ENCODE data around the gene BABAM2.

The BABAM2 gene

DNA sequence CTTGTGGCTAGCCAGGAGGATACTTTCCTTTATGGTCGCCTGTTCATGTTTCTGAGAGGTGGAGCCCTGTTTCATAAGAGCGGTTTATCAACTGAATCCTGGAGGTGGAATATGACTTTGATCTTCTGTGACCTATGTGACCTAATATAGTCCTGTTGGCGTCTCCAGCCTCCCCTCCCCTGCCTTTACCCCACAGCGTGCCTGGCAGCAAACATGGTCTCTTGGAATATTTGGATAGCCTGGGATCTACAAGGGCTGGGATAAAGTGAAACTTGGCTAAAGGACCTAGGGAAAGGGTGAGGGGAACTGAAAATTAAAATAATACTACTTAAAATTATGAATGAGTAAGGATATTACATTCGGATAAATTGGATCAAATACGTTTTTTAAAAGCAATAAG lies 246.0 kb downstream of the BABAM2 start:
- Histone ChIP-seq H3K36me3 (ENCODE audit: control insufficient read depth in 2 of 2, insufficient read depth in 2 of 2, low read length in 2 of 2) (no peaks in the 10 kb centered on the region), H3K27me3 (ENCODE audit: control insufficient read depth in 1 of 2, insufficient read depth in 2 of 2, low read length in 2 of 2) (no peaks in the 10 kb centered on the region), H3K27ac (ENCODE audit: low read length) (no peak overlapping the region), H3K4me3 (ENCODE audit: low read length in 2 of 2) (no peak overlapping the region), H3K4me1 (ENCODE audit: control insufficient read depth, insufficient read depth, low read length) (peaks cover 6% of the 10 kb centered on the region), H3K9ac (ENCODE audit: low read length in 2 of 2) (no peak overlapping the region), H3K9me3 (ENCODE audit: control insufficient read depth in 2 of 2, low read length in 2 of 2) (no peaks in the 10 kb centered on the region)

DNA sequence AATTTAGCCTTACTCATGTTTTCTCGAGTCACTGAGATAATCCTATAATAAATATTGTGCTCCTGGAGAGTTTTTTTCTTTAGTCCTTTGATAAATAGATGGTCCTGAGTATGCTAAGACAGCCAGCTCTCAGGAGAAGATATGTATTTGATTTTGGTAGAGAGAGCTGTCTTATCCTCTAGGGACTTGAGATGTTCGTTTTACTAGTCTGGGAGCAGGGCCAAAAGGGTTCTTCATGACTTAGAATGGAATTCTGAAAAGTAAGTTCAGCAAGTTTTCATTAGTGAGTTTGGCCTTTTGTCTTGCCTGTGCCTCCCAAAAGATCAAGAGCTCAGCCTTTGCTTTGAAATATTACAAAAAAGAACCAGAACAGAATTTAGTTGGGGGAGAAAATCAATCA lies 246.7 kb downstream of the BABAM2 start:
- no peaks in the 10 kb centered on the region for H3K36me3 ChIP-seq (ENCODE audit: control insufficient read depth in 2 of 2, insufficient read depth in 2 of 2, low read length in 2 of 2)
- H3K4me3 ChIP-seq (ENCODE audit: low read length in 2 of 2), result no peak overlapping the region
- H3K27ac ChIP-seq (ENCODE audit: low read length), result no peak overlapping the region
- H3K9me3 ChIP-seq (ENCODE audit: control insufficient read depth in 2 of 2, low read length in 2 of 2), result no peaks in the 10 kb centered on the region
- peaks cover 6% of the 10 kb centered on the region for H3K4me1 ChIP-seq (ENCODE audit: control insufficient read depth, insufficient read depth, low read length)
- no peaks in the 10 kb centered on the region for H3K27me3 ChIP-seq (ENCODE audit: control insufficient read depth in 1 of 2, insufficient read depth in 2 of 2, low read length in 2 of 2)
- H3K9ac ChIP-seq (ENCODE audit: low read length in 2 of 2), result no peak overlapping the region

DNA sequence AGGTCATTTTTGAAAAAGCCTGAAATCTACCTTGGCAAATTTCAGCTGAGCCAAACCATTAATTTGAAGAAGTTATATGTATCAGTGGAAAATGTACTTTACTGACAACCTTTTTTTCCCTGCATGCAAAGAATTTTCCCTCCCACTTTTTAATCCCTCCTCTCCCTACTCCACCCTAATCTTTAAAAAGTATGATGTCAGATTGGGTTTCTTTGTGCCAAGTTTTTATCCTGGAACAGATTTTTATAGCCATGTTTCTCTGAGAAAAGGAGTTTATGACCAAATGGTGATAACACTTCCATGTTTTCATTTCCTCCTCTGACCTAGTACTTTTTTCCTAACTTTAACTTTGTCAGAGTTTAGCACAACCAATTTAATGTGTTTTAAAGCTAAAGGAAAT lies 251.9 kb downstream of the BABAM2 start:
- Histone ChIP-seq H3K36me3 (ENCODE audit: control insufficient read depth in 2 of 2, insufficient read depth in 2 of 2, low read length in 2 of 2) (no peaks in the 10 kb centered on the region), H3K9ac (ENCODE audit: low read length in 2 of 2) (no peak overlapping the region), H3K27me3 (ENCODE audit: control insufficient read depth in 1 of 2, insufficient read depth in 2 of 2, low read length in 2 of 2) (no peaks in the 10 kb centered on the region), H3K4me1 (ENCODE audit: control insufficient read depth, insufficient read depth, low read length) (no peaks in the 10 kb centered on the region), H3K9me3 (ENCODE audit: control insufficient read depth in 2 of 2, low read length in 2 of 2) (no peaks in the 10 kb centered on the region), H3K27ac (ENCODE audit: low read length) (no peak overlapping the region), H3K4me3 (ENCODE audit: low read length in 2 of 2) (no peak overlapping the region)

DNA sequence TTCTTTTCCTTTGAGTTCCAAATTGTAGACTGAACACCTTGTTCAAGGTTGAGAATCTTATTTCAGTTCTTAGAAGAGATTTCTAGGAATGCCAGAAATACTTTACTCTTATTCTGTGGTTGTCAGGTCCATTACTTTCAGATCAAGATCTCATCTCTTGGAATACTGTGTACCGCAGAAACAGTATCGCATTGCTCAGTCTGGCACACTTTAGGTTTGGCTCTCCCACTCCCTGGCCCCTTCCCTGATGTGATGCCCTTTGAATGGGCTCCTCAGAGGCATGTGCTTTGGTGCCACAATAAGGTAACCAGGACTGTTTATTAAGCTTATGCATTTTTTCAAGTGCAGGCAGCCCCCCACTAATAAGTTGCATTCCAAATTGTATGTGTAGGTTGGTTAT lies 257.5 kb downstream of the BABAM2 start:
- no peaks in the 10 kb centered on the region for H3K36me3 ChIP-seq (ENCODE audit: control insufficient read depth in 2 of 2, insufficient read depth in 2 of 2, low read length in 2 of 2)
- H3K9ac ChIP-seq (ENCODE audit: low read length in 2 of 2), result no peak overlapping the region
- H3K4me1 ChIP-seq (ENCODE audit: control insufficient read depth, insufficient read depth, low read length), result no peaks in the 10 kb centered on the region
- H3K4me3 ChIP-seq (ENCODE audit: low read length in 2 of 2), result no peak overlapping the region
- H3K27me3 ChIP-seq (ENCODE audit: control insufficient read depth in 1 of 2, insufficient read depth in 2 of 2, low read length in 2 of 2), result no peaks in the 10 kb centered on the region
- no peak overlapping the region for H3K27ac ChIP-seq (ENCODE audit: low read length)
- no peaks in the 10 kb centered on the region for H3K9me3 ChIP-seq (ENCODE audit: control insufficient read depth in 2 of 2, low read length in 2 of 2)

DNA sequence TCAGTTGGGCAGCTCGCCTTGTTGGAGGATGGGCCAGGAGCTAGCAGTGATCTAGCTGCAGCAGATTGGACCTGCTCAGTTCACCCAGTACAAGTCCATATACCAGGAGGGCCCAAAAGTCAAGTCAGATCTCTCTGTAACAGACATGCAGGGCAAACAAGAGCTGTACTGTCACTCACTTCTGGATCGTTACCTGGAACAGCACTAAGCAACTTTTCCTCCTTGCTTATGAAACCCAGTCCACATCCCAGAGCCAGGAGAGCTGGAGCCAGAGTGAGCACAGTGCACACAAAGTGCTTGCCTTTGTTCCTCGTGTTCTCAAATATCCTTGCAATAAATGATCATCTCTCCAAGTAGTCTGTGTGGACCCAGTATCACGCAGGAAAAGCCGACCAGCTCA lies 258.0 kb downstream of the BABAM2 start:
- no peak overlapping the region for H3K4me3 ChIP-seq (ENCODE audit: low read length in 2 of 2)

DNA sequence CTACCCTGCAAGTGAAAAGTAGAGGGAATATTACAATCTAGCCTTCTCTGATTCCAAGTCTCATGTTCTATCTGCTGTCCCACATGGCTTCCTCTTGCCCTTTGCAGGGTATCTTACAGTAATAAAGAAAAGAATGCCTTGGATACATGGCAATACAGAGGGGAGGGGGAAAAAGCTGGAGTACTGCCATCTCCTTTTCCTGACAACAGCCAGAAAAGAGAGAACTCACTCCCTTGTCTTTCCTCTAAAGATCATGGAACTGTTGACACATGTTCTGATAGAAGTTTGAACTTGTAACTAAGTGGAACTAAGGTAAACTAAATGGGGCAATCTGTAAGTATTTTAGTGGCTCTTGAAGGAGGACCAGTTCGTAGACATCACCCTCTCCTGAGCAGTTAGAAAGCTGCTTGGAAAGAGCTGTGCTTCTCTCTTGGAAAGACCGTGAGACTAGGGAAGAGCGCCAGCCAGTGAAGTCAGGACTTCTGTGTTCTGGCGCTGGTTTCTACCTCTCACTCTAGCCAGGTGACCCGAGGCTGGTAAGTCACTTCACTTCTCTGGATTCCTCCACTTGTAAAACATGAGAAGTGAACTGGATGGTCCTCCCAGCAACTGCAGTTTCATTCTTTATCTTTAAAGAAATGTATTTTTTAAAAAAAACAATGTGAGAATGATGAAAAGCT lies 259.8 kb downstream of the BABAM2 start:
- Histone ChIP-seq H3K27me3 (ENCODE audit: control insufficient read depth in 1 of 2, insufficient read depth in 2 of 2, low read length in 2 of 2) (no peaks in the 10 kb centered on the region), H3K4me1 (ENCODE audit: control insufficient read depth, insufficient read depth, low read length) (no peaks in the 10 kb centered on the region), H3K9ac (ENCODE audit: low read length in 2 of 2) (no peak overlapping the region), H3K9me3 (ENCODE audit: control insufficient read depth in 2 of 2, low read length in 2 of 2) (no peaks in the 10 kb centered on the region), H3K4me3 (ENCODE audit: low read length in 2 of 2) (no peak overlapping the region), H3K27ac (ENCODE audit: low read length) (no peak overlapping the region), H3K36me3 (ENCODE audit: control insufficient read depth in 2 of 2, insufficient read depth in 2 of 2, low read length in 2 of 2) (no peaks in the 10 kb centered on the region)

More for the DNA sequence above, 258.0 kb downstream of the BABAM2 start:
- Histone ChIP-seq H3K36me3 (ENCODE audit: control insufficient read depth in 2 of 2, insufficient read depth in 2 of 2, low read length in 2 of 2) (no peaks in the 10 kb centered on the region), H3K27me3 (ENCODE audit: control insufficient read depth in 1 of 2, insufficient read depth in 2 of 2, low read length in 2 of 2) (no peaks in the 10 kb centered on the region), H3K9me3 (ENCODE audit: control insufficient read depth in 2 of 2, low read length in 2 of 2) (no peaks in the 10 kb centered on the region), H3K27ac (ENCODE audit: low read length) (no peak overlapping the region), H3K9ac (ENCODE audit: low read length in 2 of 2) (no peak overlapping the region), H3K4me1 (ENCODE audit: control insufficient read depth, insufficient read depth, low read length) (no peaks in the 10 kb centered on the region)

DNA sequence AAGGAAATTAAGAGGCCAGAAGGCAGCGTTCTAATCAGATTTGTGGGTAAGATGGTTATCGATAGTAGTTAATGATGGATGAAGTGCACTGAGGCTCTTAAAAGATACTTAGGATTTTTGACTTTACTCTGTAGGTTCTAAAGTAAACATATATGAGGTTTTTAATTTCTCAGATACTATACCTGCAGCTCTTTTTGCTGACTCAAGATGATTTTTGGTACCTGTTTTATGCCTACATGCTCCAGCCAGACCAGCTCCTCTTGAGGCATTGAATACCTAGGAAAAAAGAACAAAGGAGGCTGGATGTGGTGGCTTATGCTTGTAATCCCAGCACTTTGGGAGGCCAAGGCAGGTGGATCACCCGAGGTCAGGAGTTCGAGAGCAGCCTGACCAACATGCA lies 260.5 kb downstream of the BABAM2 start:
- H3K4me1 ChIP-seq (ENCODE audit: control insufficient read depth, insufficient read depth, low read length), result no peaks in the 10 kb centered on the region
- no peaks in the 10 kb centered on the region for H3K27me3 ChIP-seq (ENCODE audit: control insufficient read depth in 1 of 2, insufficient read depth in 2 of 2, low read length in 2 of 2)
- no peak overlapping the region for H3K9ac ChIP-seq (ENCODE audit: low read length in 2 of 2)
- H3K27ac ChIP-seq (ENCODE audit: low read length), result no peak overlapping the region
- no peak overlapping the region for H3K4me3 ChIP-seq (ENCODE audit: low read length in 2 of 2)
- H3K9me3 ChIP-seq (ENCODE audit: control insufficient read depth in 2 of 2, low read length in 2 of 2), result peaks cover 0 to 6% of the 10 kb centered on the region in 2 donors
- H3K36me3 ChIP-seq (ENCODE audit: control insufficient read depth in 2 of 2, insufficient read depth in 2 of 2, low read length in 2 of 2), result no peaks in the 10 kb centered on the region

DNA sequence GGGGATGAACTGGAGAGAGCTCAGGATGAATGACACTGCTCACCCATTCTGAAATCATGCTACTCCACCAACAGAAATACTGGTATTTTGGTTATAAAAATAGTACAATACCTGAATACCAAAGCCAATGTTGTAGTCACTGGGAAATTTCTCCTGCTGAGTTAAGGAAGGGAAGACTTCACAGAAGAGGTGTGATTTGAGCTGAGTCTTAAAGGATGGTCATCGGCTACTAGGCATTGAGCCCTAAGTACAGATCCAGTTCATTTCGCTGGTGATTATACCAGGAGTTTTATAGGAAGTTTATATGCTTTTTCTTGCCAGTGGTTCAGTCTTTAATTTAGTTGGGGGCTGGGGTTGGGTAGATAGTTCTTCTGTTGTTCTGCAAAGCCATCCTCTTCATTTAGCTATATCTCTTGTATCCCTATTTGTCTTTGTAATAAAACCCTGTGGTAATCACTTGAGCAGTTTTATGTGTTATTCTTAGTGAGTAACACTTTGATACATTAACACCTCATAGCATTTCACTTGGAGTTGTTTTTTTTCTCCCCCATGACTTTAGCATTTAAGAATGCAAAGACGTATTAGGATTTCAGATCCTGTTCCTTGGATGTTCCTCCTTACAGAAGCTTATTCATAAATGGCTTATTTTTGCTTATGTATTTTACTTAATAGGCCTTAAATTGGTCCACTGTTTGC lies 262.2 kb downstream of the BABAM2 start:
- H3K4me3 ChIP-seq (ENCODE audit: low read length in 2 of 2), result no peak overlapping the region
- peaks cover 0 to 7% of the 10 kb centered on the region in 2 donors for H3K9me3 ChIP-seq (ENCODE audit: control insufficient read depth in 2 of 2, low read length in 2 of 2)
- no peaks in the 10 kb centered on the region for H3K36me3 ChIP-seq (ENCODE audit: control insufficient read depth in 2 of 2, insufficient read depth in 2 of 2, low read length in 2 of 2)
- H3K9ac ChIP-seq (ENCODE audit: low read length in 2 of 2), result no peak overlapping the region
- H3K4me1 ChIP-seq (ENCODE audit: control insufficient read depth, insufficient read depth, low read length), result no peaks in the 10 kb centered on the region
- H3K27me3 ChIP-seq (ENCODE audit: control insufficient read depth in 1 of 2, insufficient read depth in 2 of 2, low read length in 2 of 2), result no peaks in the 10 kb centered on the region
- H3K27ac ChIP-seq (ENCODE audit: low read length), result no peak overlapping the region

DNA sequence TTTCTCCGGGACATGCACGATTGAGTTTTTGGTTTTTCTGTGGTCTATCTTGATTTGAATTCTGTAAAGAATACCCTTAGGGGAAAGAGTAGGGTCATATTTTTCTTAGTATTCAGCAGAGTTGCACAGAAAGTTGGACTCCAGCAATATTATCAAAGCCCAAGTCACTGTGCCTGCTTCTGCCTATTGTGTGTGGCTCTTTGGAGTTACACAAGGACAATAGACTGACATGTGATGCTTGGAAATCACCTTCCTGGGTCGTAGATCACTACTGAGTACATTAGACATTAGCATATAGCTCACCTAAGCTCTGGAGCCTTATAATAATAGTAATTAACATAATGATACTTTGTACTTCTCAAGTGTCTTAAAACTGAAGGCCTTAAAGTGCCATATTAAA lies 263.3 kb downstream of the BABAM2 start:
- no peaks in the 10 kb centered on the region for H3K4me1 ChIP-seq (ENCODE audit: control insufficient read depth, insufficient read depth, low read length)
- no peak overlapping the region for H3K4me3 ChIP-seq (ENCODE audit: low read length in 2 of 2)
- H3K27me3 ChIP-seq (ENCODE audit: control insufficient read depth in 1 of 2, insufficient read depth in 2 of 2, low read length in 2 of 2), result no peaks in the 10 kb centered on the region
- H3K36me3 ChIP-seq (ENCODE audit: control insufficient read depth in 2 of 2, insufficient read depth in 2 of 2, low read length in 2 of 2), result no peaks in the 10 kb centered on the region
- peaks cover 0 to 7% of the 10 kb centered on the region in 2 donors for H3K9me3 ChIP-seq (ENCODE audit: control insufficient read depth in 2 of 2, low read length in 2 of 2)
- no peak overlapping the region for H3K9ac ChIP-seq (ENCODE audit: low read length in 2 of 2)
- no peak overlapping the region for H3K27ac ChIP-seq (ENCODE audit: low read length)

DNA sequence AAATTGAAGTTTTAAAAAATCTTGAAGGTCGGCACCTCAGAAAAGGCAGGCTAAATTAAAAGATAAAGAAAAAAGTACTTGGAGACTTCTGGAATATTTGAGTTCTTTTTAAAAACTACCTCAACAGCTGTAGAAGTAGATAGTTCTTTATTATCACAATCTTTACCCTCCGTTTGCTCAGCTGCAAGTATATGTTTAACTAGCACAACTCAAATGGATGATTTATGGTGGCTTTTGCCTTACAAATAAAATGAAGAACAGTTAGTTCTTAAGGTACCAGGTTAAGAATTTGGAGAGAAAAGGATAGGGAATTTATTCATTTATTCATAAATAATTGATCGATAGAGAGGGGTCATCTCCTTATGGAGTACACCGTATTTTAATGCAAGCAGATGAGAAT lies 264.6 kb downstream of the BABAM2 start:
- H3K27ac ChIP-seq (ENCODE audit: low read length), result no peak overlapping the region
- no peaks in the 10 kb centered on the region for H3K36me3 ChIP-seq (ENCODE audit: control insufficient read depth in 2 of 2, insufficient read depth in 2 of 2, low read length in 2 of 2)
- H3K9me3 ChIP-seq (ENCODE audit: control insufficient read depth in 2 of 2, low read length in 2 of 2), result peaks cover 0 to 7% of the 10 kb centered on the region in 2 donors
- H3K27me3 ChIP-seq (ENCODE audit: control insufficient read depth in 1 of 2, insufficient read depth in 2 of 2, low read length in 2 of 2), result no peaks in the 10 kb centered on the region
- no peak overlapping the region for H3K4me3 ChIP-seq (ENCODE audit: low read length in 2 of 2)
- H3K4me1 ChIP-seq (ENCODE audit: control insufficient read depth, insufficient read depth, low read length), result no peaks in the 10 kb centered on the region
- H3K9ac ChIP-seq (ENCODE audit: low read length in 2 of 2), result no peak overlapping the region

DNA sequence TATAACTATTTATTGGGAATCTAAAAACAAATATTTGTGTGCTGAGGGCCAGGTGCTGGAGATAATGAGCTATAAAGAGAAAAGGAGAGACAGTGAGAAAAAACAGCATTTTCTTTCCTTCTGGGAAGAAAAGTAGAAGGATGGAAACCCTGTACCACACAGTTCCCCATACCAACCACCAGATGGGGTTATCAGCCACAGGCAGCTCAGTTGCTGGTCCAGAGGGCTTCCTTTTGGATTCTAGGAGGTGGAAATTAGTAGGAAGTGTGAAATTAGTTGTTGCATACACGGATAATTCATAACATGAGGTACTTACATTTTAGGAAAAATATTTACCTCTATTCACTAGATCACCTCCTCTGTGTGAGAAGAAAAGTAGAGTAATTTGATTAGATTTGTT lies 265.1 kb downstream of the BABAM2 start:
- H3K9ac ChIP-seq (ENCODE audit: low read length in 2 of 2), result no peak overlapping the region
- H3K27me3 ChIP-seq (ENCODE audit: control insufficient read depth in 1 of 2, insufficient read depth in 2 of 2, low read length in 2 of 2), result no peaks in the 10 kb centered on the region
- no peak overlapping the region for H3K27ac ChIP-seq (ENCODE audit: low read length)
- no peak overlapping the region for H3K4me3 ChIP-seq (ENCODE audit: low read length in 2 of 2)
- no peaks in the 10 kb centered on the region for H3K36me3 ChIP-seq (ENCODE audit: control insufficient read depth in 2 of 2, insufficient read depth in 2 of 2, low read length in 2 of 2)
- H3K9me3 ChIP-seq (ENCODE audit: control insufficient read depth in 2 of 2, low read length in 2 of 2), result peaks cover 0 to 7% of the 10 kb centered on the region in 2 donors
- no peaks in the 10 kb centered on the region for H3K4me1 ChIP-seq (ENCODE audit: control insufficient read depth, insufficient read depth, low read length)
